ENCODE results near the gene EDA. TPM values are rescaled to one million over a fixed set of nuclear protein-coding genes. Genes with fewer than 3 reads are reported as not detected.

The EDA gene
- total and polyA plus RNA-seq, 2 of the 13 experiments (the other 11 are each of a cell fraction or from before 2014, with no cell fraction given), result 8.8 to 11.2 TPM

GRCh38 chrX:69900491-69900890 is 284.6 kb downstream of the EDA start:
- Histone ChIP-seq H3K9me3 (ENCODE audit: low read length) (no peaks in the 10 kb centered on the region), H2AFZ (ENCODE audit: low read length) (no peak overlapping the region), H3K27ac (ENCODE audit: extremely low read length, insufficient read depth, low read length) (no peak overlapping the region), H4K20me1 (ENCODE audit: insufficient read depth, low read length) (no peaks in the 10 kb centered on the region), H3K9ac (ENCODE audit: insufficient read depth, low read depth, low read length) (no peak overlapping the region), H3K4me1 (ENCODE audit: insufficient read depth, low read length) (no peaks in the 10 kb centered on the region), H3K36me3 (replicated peaks in 1 of 2; ENCODE audit: control insufficient read depth in 1 of 2, insufficient read depth in 2 of 2, low read length in 2 of 2) (no peaks in the 10 kb centered on the region), H3K4me3 (replicated peaks in 1 of 3; ENCODE audit: insufficient read depth in 1 of 3, low read depth in 2 of 3, low read length in 3 of 3) (no peak overlapping the region), H3K79me2 (ENCODE audit: insufficient read depth, low read length) (no peaks in the 10 kb centered on the region), H3K4me2 (ENCODE audit: low read depth, low read length) (no peak overlapping the region), H3K27me3 (ENCODE audit: control insufficient read depth in 1 of 2, insufficient read depth in 2 of 2, low read length in 2 of 2) (no peaks in the 10 kb centered on the region)
- intact Hi-C loops (cut with micrococcal nuclease; ENCODE audit: unreplicated experiment), result no loop called here
- BruUV-seq (replicated peaks), result no TSS peak
- in situ Hi-C loops (cut with HindIII; ENCODE audit: extremely low pct_ligation_motif_present, low pct_unique_long_range_greater_than_20kb), result no loop called here
- no peak for DNase-seq (ENCODE audit: low spot score)
- ChIA-PET POLR2A (no interaction called here), CTCF (ENCODE audit: low intra/inter-chr PET ratio, low total read pairs) (no interaction called here)
- TF ChIP-seq MED13 (CRISPR knock-in tag; IDR thresholded peaks at IDR 0.05) (no peak), SMAD9 (CRISPR knock-in tag; IDR thresholded peaks at IDR 0.05) (no peak), ZNF841 (CRISPR knock-in tag; IDR thresholded peaks at IDR 0.05; ENCODE audit: borderline replicate concordance) (no peak), ZFP90 (CRISPR knock-in tag; IDR thresholded peaks at IDR 0.05; ENCODE audit: borderline replicate concordance) (no peak), AKAP8 (CRISPR knock-in tag; IDR thresholded peaks at IDR 0.05) (no peak), CCDC6 (CRISPR knock-in tag; IDR thresholded peaks at IDR 0.05) (no peak), CBFB (CRISPR knock-in tag; IDR thresholded peaks at IDR 0.05) (no peak), ZNF570 (CRISPR knock-in tag; IDR thresholded peaks at IDR 0.05; ENCODE audit: borderline replicate concordance) (no peak), ZFY (CRISPR knock-in tag; IDR thresholded peaks at IDR 0.05) (no peak), GMEB2 (CRISPR knock-in tag; IDR thresholded peaks at IDR 0.05; ENCODE audit: low read depth) (no peak)
- ATAC-seq, result no peak
- FAIRE-seq, result no peak
- WGBS (ENCODE audit: low lambda C conversion rate), result 100% methylated on average over 1 of the region's 1 CpG
